NCI-H2107 treated with DMSO at 0.1 percent for 48 hours (cell line): ENCODE measurements around the gene SLC22A4.

Experiments used
- DNase-seq: peaks from one replicate; lab custom pipeline; 2025; ENCODE audit not compliant: unreplicated experiment; lab: John Stamatoyannopoulos, UW

SLC22A4 gene

DNA sequence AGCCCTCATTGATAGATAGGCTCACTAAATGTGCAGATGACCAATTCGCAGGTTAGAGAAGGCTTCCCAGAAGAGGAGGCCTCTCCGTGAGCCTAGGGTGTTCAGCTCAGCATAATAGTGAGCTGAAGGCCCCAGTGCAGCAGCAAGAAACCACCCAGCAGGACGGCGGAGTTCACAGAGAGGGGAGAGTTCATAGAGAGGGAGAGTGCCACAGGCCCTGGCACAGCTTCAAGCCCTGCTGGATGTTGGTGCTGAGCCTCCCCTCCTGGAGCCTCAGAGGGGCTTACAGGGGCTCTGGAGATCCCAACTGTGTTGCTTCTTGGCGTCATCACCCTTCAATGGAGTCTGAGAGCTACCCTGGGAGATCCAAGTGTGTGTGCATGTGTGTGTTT lies 77.4 kb downstream of the SLC22A4 start:
- no peak for DNase-seq

DNA sequence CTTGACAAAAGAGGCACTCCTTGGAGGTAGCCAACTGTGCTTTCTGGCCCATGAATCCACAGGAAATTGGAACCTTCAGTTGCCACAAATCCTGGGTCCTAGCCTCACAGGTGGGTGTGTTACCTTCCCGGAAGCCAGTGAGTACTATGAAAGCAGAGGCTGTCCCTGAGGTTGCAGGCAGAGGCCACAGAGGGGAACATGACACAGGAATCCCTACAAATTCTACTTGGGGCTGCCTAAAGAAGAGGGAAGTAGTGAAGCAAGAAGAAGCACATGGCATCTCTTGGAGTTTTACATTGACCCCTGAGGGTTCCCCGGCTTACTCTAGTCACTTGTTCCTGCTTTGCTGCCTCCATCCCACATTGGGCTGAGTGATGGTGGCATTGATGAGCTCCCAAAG lies 77.9 kb downstream of the SLC22A4 start:
- DNase-seq: no peak

DNA sequence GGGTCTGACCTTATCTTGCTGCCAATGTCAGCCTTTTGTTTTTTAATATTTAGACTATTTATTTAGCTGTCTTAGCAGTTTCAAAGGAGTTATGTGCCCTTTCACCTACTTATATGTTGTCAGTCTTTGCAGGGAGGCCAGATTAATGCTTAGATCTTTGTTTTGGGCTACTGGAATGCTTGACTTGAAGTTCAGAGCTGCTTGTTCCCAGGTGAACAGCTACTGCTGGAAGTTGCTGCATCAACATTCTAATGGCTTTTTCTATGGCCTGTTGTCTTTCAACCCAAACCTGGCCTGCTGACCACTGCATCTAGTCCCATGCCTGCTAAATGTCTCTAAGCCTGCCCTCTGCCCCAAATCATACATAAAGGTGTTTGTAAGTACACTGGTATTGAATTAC lies 78.3 kb downstream of the SLC22A4 start:
- no peak for DNase-seq

DNA sequence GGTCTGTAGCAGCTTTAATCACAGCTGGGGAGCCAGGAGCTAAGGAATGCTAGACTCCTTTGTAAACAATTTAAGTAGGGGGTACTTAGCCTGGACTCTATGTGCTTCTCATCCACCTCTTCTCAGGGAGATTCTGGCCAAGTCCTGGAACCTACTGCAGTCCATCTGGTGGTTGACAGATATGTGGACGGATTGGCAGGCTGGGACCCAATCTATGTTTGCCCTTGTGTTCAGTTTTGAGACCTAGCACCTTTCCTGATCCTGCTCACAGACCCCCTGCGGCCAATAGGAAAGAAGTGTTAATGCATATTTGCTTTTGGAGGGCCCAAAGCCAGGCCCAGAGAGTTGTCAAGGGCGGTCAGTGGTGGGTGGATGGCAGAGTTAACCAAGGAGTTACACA lies 81.8 kb downstream of the SLC22A4 start:
- no peak for DNase-seq

DNA sequence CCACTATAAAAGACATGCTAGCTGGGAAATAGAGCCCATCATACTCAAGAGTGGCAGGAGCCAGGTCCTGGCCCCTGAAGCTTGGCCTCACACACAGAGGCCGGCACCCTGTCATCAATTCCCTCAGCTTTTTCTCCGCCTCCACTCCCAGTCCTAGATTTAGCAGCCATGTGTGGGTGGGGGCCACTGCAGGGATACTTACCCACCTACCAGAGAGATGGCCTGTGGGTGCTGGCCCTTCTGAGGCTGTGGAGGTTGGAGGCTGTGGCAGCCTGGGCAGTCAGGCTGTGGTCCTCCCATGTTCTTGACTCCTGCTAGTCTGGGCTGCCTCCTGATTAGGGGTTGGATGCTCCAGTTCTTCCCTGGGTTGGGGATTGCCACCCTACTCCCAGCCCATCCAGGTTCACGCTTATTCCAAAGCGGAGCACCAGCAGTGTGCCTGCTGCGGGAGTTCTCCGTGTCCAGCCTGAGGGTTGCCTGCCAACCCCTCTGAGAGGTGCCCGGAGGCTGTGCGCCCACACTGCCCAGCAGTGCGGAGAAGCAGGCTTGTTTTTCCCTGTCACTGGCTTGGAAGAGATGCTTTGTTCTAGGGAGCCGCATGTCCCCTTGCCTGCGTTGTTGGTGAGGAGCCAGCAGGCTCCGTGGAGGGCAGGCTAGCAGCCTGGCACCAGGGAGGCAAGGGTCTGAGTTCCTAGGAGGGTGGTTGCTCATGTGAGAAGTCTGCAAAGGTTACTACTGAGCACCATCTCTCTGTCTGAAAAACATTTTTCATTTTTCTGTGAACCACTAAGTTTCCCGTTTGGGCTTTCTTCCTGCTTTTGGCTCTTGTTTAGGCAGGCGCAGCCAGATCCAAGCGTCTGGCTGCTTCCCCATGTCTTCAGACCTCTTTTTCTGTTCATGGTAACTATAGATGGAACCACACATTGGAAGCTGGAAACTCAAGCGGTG lies 82.8 kb downstream of the SLC22A4 start:
- DNase-seq: no peak

DNA sequence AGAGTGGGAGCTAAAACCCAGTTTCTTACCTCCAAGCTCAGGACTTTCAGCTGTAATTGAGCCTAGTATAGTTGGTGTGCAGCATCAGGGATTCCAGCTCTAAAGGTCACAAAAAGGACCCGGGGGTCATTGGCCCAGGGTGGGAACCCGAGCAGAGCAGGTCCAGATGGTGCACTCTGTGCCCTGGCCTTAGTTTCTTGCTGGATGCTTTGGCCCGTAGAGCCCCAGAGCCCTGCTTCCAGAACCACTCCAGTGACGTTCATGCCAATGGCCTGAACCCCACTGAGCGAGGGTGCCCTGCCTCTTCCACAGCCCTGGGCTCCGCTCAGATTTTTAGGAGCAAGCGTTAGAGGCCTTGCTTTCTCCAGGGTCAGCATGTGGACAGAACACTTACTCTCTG lies 83.5 kb downstream of the SLC22A4 start:
- no peak for DNase-seq

DNA sequence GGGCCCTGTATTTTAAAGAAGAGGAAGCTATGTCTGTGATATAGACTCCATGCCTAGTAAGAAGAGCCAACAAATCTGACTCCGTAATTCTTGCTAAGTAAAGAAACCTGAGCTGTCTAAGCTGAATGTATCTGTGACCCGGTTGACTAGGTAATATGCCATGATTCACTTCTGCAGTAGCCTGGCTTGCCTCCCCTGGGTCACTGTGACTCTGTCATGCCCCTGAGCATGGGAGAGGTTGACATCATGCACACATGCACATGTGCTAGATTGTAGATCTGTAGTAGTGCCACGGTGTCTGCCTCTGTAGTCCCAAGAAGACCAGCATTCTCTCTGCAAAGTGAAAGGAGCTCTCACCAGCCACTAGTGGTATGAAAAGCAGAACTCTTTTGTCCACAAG lies 84.4 kb downstream of the SLC22A4 start:
- DNase-seq: peak; percentile 28

DNA sequence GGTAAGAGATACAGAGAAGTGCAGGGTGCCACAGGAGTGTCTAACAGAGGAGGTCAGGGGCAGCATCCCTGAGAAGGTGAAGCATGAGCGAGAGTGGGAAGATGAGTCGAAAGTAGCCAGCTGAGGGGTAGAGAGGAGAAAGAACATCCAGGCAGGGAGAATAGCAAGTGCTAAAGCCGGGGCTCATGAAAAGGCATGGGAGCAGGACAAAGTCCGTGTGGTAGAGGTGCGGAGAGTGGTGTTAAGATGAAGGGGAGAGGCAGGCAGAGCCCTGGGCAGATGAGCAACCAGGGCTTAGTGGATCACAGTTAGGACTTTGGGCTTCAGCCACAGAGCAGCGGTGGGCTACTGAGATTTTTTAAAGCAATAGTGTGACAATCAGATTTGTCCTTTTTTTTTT lies 85.9 kb downstream of the SLC22A4 start:
- DNase-seq: no peak

DNA sequence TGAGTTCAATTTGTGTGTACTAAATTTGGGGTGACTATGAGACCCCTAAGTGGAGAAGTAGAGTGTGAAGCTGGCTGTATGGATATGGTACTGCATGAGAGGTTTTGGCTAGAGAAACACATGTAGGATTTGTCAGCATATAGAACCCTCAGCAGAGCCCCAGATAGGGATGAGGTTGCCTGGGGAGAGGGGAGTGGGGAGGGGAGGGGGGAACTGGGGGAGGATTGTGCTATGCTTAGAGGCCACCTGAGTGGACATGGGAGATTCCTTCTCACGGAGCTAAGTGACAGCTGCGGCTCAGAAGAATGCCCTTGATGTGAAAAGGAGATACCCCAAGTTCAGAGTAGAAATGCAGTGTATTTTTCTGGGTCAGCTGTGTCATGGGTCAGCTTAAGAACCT lies 86.5 kb downstream of the SLC22A4 start:
- no peak for DNase-seq

DNA sequence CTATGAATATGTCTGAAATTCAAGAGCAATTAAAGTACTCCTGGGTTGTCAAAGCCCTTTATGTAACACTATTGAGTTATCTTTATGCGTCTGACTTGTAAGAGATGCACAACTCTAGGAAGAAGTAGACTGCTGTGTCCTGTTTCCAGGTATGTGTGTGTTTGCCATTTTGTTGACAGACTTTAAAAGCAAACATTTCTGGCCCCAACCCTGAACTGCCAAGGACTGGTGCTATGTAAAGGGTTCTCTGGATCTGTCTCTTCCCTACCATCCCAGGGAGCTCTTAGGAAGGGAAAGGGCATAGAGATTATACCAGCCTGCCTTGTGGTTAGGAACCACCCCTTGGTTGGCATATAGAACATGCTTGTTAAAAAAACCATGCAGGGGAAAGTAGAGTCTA lies 87.4 kb downstream of the SLC22A4 start:
- no peak for DNase-seq

DNA sequence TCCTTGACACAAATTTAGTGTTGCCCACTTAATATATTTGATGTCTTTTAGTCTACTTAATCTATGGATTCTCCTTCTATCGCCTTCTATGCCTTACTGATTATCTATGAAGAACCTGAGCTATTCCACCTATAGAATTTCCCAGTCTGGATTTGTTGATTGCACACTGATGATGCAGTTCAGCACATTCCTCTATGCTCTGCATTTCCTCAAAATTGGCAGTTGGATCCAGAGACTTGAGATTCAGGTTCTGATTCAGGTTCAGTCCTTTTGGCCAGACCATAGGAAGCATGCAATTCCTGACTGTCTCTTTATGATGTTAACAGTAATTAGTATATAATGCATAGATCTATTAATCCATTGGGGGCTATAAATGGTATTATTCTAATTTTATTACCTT lies 89.1 kb downstream of the SLC22A4 start:
- DNase-seq: no peak

DNA sequence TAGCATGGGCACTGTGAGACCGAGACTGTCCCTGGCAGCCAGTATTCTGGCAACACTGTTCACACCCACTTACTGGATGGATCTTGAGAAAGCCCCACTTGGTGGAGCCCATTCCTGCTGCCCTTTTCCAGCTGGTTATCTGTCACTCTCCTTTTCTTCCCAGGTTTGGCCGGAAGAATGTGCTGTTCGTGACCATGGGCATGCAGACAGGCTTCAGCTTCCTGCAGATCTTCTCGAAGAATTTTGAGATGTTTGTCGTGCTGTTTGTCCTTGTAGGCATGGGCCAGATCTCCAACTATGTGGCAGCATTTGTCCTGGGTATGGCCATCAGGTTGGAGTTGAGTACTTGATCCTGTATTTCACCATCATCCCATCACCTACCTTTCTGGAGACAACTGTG lies 89.8 kb downstream of the SLC22A4 start:
- no peak for DNase-seq

DNA sequence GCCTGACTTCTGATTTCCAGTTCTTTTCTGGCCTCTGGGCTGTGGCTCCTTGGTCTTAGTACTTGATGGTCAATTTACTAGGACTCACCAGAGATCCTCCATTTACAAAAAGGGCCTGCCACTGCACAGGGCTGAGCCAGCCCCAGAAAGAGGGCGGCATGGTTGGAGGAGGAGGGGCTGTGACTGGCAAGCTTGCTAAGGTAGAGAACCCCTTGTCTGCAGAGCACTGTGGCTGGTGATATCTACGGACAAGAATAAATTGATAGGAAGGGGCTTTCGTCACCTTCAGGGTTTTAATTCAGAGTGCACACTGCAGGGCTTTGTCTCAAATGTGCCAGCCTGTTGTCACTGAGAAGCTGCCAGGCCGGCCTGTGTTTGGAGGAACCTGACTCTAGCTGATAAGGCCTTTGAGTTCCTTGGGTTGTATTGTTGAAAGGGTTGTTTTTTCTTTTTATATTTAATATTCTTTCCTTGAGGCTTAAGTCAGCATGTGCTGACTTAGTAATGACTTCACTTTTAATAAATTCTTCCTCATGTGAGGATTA lies 90.4 kb downstream of the SLC22A4 start:
- no peak for DNase-seq

DNA sequence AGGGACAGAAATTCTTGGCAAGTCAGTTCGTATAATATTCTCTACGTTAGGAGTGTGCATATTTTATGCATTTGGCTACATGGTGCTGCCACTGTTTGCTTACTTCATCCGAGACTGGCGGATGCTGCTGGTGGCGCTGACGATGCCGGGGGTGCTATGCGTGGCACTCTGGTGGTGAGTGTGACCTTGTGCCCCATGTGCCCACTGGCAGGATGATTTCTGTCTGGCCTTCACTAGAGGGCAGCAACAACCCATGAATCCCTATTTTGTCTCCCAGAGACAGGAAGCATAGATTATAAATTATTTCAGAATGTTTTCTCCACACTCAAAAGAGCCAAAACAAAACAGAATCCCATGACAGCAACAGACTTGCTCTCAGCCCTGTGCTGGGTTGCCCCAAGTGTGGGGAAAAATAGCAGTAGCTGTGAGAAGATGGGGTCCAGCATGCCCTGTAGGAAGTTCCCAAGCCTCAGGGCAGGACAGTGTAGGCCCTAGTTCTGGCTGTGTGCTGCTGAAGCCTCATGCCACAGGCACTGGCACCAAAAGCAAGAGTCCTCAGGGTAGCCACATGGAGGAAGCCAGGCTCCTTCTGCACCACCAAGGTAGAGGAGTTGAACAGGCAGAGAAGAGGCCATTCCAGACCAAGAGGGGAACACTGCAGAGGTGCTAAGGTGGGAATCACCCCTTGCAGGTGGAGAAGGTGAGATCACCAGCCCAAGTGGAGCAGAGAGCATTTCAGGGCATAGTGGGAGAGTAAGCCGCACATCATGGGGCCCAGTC lies 91.3 kb downstream of the SLC22A4 start:
- DNase-seq: peak; percentile 9

DNA sequence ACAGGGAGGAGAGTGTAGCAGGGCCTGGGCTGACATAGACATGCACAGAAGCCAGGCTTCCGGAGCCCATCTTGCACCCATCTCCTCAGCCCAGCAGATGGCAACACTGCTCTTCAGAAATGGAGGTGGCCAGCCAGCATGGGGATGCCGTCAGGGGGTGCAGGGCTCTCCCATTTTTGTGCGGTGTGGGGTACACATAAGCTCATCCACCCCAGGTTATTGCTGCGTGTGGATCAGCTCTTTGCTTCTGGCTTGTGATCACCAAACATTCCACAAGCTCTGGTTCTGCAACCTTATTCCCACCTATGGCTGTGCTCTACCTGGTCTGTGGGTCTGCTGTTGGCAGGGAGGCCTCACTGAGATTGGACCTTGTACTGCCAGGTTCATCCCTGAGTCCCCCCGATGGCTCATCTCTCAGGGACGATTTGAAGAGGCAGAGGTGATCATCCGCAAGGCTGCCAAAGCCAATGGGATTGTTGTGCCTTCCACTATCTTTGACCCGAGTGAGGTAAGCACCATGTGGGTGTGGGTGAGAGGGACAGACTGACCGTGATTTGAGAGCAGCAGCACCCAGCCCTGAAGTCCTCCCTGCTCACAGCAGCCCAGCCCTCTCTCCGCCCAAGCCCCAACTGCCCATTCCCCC lies 92.6 kb downstream of the SLC22A4 start:
- DNase-seq: no peak

DNA sequence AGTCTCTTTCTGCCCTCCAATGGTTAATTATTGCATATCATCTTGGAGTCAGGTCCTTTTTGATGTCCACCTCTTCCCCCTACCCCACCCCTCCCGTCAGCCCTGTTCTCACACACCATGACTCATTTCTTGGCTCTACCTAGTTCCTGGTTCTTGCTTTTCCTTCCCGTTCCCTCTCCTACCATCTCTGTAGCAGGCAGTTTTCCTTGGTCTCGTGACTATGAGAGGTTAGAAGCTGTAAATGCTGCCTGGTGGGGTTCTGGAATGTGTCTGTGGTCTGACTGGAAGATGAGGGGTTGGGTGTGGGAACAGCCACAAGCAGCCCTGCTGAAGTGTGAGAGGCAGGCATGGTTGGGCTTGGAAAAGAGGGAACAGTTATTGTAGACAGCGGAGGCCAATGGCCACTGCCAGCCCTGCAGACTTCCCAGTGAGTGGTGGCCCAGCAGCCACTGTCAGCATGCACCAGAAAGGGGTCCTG lies 93.5 kb downstream of the SLC22A4 start:
- peak; percentile 46 for DNase-seq

DNA sequence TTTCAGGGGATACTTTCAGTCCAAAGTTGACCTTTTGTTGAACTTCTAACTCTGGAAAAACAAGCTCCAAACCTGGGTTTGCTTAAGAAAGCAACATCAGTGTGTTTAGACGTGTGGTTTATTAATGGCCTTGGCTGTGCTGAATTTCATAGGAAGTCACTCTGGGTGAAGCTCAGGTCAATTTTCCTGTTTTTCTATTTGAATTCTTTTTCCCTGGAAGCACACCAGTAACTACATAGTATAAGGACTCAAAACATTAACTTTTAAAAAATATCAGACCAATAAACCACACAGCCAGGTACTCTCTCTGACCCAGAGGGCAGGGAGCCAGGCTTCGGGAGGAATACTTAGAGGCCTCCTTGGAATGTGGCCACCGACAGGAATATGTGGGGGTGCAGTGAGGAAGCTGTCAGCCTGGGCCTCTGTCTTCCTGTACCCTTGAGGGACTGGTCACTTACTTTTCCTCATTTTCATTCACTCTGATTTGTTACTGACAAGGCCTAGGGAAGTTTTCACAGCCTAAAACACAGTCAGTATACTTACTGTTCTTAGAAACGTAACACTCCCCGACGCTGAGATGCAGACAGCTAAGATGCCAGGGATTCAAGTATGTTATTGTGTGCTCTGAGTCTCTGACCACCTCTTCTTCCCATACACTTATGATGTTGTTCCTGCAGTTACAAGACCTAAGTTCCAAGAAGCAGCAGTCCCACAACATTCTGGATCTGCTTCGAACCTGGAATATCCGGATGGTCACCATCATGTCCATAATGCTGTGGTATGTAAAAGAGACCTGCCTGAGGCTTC lies 94.3 kb downstream of the SLC22A4 start:
- DNase-seq: no peak

DNA sequence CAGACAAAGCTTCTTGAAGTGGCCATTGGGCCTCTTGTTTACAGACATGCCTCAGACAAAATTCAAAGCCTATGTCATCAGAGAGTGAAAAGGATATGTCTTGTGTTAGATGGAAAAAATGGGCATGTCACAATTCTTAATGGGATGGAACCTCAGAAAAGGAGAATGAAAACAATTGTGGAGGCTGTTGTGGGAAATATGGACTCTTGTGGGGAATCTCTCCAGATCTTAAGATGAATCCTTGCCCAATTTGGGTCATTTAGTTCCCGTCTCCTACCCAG lies 94.8 kb downstream of the SLC22A4 start:
- DNase-seq: no peak

DNA sequence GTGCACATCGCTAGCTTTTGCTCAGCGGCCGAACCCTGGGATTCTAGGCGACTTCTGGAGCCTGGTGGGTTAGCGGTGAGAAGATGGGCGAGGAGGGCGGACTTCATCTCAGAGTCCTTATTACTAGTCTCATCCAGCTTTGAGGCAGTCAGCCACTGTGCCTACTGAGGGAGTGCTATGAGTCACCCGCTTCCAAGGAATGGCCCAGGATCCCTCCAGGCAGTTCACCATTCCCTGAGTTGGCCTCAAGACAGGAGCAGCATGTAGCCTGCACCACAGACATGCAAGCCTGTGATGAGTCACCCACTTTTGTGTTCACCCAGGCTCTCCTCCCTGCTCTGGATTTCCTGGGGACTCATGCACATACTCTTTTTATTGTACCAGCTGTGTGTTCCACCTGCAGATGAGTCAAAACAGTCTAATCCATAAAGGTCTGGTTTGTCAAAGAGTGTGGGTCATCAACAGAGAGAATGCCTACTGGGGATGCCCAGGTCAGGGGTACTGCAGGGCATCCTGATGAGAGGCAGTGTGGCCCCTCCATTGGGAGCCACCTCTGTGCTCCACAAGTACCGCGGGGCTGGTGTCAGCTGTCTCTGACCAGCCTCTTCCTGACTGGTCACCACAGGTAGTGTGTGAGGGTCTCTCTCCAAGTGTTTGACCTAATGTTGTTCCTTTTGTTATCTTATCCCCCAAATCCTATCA lies 95.5 kb downstream of the SLC22A4 start:
- no peak for DNase-seq

DNA sequence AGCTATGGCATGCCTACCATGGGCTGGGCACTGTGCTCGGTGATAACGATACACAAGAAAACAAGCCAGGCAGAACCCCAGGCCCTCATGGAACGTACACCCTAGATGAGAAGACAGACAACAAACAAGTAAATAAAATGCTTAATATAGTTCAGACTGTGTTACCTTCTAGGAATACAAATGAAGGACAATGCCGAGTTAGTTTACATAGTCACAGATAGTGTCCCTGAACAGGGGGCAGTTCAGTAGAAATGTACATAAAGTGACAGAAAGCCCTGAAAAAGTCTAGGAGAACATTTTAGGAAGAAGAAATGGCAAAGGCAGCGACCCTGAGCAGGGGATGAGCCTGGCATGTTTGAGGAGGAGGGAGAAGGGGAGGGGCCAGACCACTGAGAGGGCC lies 97.1 kb downstream of the SLC22A4 start:
- no peak for DNase-seq
